ENCODE results near the gene ARV1.
"Not testable (repeated sequence)": the region's sequence is repeated elsewhere in the genome, so short reads cannot be mapped to it uniquely, and the experiment has no call there.

Gene ARV1

DNA sequence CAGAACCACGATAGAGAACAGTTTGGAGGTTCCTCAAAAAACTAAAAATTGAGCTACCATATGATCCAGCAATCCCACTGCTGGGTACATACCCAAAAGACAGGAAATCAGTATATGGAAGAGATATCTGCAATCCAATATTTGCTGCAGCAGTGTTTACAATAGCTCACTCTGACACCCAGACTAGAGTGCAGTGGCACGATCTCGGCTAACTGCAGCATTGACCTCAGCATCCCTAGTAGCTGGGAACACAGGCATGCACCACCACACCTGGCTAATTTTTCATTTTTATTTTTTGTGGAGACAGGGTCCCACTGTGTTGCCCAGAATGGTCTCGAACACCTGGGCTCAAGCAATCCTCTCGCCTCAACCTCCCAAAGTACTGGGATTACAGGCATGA lies 13.4 kb upstream of the ARV1 start:
- Mint-ChIP-seq H3K9me3 (no peaks in the 10 kb centered on the region), H3K4me1 (peaks cover 44% of the 10 kb centered on the region), H3K36me3 (peaks cover 5% of the 10 kb centered on the region), H3K4me3 (no peak overlapping the region), H3K27ac (peak overlapping the region; percentile 8)
- DNase-seq (ENCODE audit: low spot score in 2 of 2) (no peak), ATAC-seq (no peak)

GRCh38 chr1:230966358-230966873 lies 12.5 kb upstream of the ARV1 start:
- ATAC-seq: no peak
- Mint-ChIP-seq H3K27ac (no peak overlapping the region), H3K36me3 (no peaks in the 10 kb centered on the region), H3K4me3 (no peak overlapping the region), H3K9me3 (no peaks in the 10 kb centered on the region), H3K4me1 (peaks cover 42% of the 10 kb centered on the region)
- no peak for DNase-seq (ENCODE audit: low spot score in 2 of 2)

DNA sequence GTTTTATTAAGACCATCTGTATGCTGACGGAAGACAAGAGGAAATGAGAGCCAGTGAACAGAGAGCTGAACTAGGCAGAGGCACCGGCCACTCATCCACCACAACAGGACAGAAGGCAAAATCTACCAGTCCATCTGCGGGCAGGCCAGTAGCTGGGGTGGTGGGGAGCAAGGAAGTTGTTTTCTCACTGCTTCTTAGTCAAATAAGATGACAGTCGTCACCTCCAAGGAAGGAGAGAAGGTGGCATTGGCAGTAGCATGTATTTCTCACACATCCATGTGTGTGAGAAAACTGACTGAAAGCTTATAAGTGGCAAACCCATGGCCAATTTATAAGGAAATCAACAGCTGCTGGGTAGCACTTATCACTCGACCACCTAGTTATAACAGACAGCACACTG lies 8.5 kb upstream of the ARV1 start:
- ATAC-seq (no peak), DNase-seq (ENCODE audit: low spot score in 2 of 2) (no peak)
- peaks cover 51% of the 10 kb centered on the region for H3K4me1 Mint-ChIP-seq
- H3K9me3 Mint-ChIP-seq: no peaks in the 10 kb centered on the region
- peaks cover 2% of the 10 kb centered on the region for H3K36me3 Mint-ChIP-seq
- peak overlapping the region; percentile 76 for H3K27ac Mint-ChIP-seq
- no peak overlapping the region for H3K4me3 Mint-ChIP-seq

- no peak overlapping the region for H3K27ac Mint-ChIP-seq
Measured at GRCh38 chr1:230971771-230972170, 7.1 kb upstream of the ARV1 start.

DNA sequence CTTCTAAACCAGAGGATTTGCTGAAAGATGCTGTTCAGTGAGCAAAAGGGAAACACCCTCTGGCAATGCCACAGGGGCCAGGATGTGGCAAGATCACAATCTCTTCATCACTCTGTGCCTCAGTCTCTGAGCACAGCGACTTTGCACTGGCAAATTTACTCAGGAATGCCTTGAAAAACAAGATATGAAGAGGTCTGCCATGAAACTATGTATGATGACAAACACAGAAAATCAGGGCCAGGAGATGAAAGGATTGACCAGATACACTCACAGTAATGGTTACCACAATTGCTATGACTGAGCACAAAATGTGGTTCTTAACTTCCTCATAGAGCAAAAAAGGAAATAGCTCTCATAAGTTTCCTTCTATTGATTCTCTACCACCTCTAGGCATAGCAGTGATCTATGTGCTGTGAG lies 6.0 kb upstream of the ARV1 start:
- peak; percentile 92 for ATAC-seq

More at GRCh38 chr1:230971771-230972170, 7.1 kb upstream of the ARV1 start:
- Mint-ChIP-seq H3K4me3 (no peak overlapping the region), H3K4me1 (peaks cover 61% of the 10 kb centered on the region), H3K9me3 (no peaks in the 10 kb centered on the region), H3K36me3 (peaks cover 7% of the 10 kb centered on the region)
- no peak for ATAC-seq
- no peak for DNase-seq (ENCODE audit: low spot score in 2 of 2)

DNA sequence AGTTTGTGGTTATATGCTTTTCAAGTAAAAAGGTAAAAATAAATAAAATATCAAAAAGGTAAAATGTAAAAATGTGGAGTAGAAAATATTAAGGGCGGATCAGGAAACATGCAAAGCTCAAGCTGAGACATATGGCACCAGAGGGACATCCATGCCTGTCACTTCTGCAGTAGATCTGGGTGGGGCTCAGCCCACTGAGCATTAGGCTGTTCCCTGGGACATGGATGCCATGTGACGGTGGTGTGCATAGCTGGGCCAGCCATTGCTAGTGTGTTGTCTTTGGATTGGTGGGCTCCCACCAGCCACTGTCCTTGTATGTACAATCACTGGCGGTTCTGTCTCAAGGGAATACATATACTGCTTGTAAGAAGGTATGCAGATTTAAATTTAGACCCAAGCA lies 3.3 kb upstream of the ARV1 start:
- Mint-ChIP-seq H3K9me3 (no peaks in the 10 kb centered on the region), H3K4me3 (no peak overlapping the region), H3K27ac (peak overlapping the region; percentile 93), H3K4me1 (peaks cover 52% of the 10 kb centered on the region), H3K36me3 (peaks cover 22% of the 10 kb centered on the region)
- DNase-seq (ENCODE audit: low spot score in 2 of 2) (no peak), ATAC-seq (no peak)

More for the DNA sequence above, 6.0 kb upstream of the ARV1 start:
- peaks cover 14% of the 10 kb centered on the region for H3K36me3 Mint-ChIP-seq
- no peaks in the 10 kb centered on the region for H3K9me3 Mint-ChIP-seq
- peaks cover 70% of the 10 kb centered on the region for H3K4me1 Mint-ChIP-seq
- peak overlapping the region; percentile 82 for H3K27ac Mint-ChIP-seq
- peak; percentile 21 to 70 for DNase-seq (ENCODE audit: low spot score in 2 of 2)
- peak overlapping the region; percentile 33 for H3K4me3 Mint-ChIP-seq

DNA sequence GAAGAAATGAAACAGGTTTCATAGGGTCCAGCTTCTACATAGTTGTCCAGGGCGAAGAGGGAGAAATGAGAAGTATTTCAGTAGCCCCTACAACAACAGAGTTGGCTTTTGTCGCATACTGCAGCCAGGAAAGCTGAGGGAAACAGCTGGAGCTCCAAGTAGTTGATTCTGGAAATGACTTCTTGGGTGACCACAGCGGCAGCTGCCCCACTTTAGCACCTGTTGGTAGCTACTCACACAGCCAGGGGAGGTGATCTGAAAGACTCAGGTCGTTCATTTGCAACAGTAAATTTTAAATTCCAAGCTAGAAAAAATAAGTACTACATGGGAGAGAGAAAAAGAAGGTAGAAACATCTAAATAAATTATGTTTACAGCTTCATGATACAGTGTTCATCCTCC lies 2.5 kb upstream of the ARV1 start:
- peaks cover 51% of the 10 kb centered on the region for H3K4me1 Mint-ChIP-seq
- DNase-seq (ENCODE audit: low spot score in 2 of 2) (no peak), ATAC-seq (no peak)
- peaks cover 22% of the 10 kb centered on the region for H3K36me3 Mint-ChIP-seq
- H3K9me3 Mint-ChIP-seq: no peaks in the 10 kb centered on the region
- H3K27ac Mint-ChIP-seq: peak overlapping the region; percentile 93
- no peak overlapping the region for H3K4me3 Mint-ChIP-seq

DNA sequence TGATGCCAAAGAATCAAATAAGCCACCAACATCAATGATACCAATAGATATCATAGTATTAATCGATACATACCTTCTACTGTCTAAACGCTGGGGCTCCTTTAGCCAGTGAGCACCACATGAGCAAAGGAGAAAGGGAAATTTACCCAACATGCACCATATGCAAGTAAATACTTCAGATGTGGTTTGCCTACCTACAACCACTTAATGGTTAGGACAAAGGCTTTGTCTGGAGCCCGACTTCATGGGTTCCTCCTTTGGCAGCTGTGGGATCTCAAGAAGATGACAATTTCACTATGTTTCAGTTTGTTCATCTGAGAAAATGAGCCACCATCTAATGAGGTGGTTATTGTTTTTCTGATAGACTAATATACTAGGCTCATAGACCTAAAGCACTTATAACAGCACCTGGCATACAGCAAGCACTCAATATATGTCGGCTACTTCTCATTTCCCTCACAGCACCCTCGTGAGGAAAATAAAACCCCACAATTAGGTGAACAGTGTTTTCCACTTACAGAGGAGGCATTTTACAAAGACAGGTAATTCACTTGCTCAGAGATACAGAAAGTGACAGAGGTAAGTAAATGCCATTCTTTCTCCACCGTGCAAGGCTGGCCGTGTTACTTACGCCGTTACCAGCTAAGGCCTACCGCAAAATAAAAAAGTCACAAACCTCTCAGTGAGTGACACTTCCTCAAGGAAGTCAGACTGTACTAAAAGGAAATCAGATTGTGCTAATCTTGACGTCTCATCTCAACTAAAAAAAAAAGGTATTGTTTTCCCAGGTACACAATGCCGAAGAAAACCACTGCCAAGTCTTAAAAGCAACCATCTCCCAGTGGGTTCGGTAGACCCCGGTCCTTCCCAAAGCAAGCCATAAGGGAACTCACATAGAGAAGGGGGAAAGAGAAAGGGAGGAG lies 1.8 kb upstream of the ARV1 start:
- no peak overlapping the region for H3K4me3 Mint-ChIP-seq
- H3K36me3 Mint-ChIP-seq: peaks cover 22% of the 10 kb centered on the region
- DNase-seq (ENCODE audit: low spot score in 2 of 2) (peak in 1 of 2 donors; percentile 55), ATAC-seq (no peak)
- peak overlapping the region; percentile 93 for H3K27ac Mint-ChIP-seq
- H3K9me3 Mint-ChIP-seq: no peaks in the 10 kb centered on the region
- peaks cover 44% of the 10 kb centered on the region for H3K4me1 Mint-ChIP-seq

GRCh38 chr1:230977761-230978490 lies 968 bp upstream of the ARV1 start:
- DNase-seq (ENCODE audit: low spot score in 2 of 2) (peak; percentile 36 to 77), ATAC-seq (peak; percentile 4)
- Mint-ChIP-seq H3K4me1 (peaks cover 35% of the 10 kb centered on the region), H3K9me3 (no peaks in the 10 kb centered on the region), H3K36me3 (peaks cover 22% of the 10 kb centered on the region), H3K27ac (peak overlapping the region; percentile 93), H3K4me3 (no peak overlapping the region)

- no peaks in the 10 kb centered on the region for H3K9me3 Mint-ChIP-seq
- H3K36me3 Mint-ChIP-seq: peaks cover 22% of the 10 kb centered on the region
- no peak for DNase-seq (ENCODE audit: low spot score in 2 of 2)
- ATAC-seq: no peak
- no peak overlapping the region for H3K27ac Mint-ChIP-seq
- peaks cover 24% of the 10 kb centered on the region for H3K4me1 Mint-ChIP-seq
- no peak overlapping the region for H3K4me3 Mint-ChIP-seq
Measured at GRCh38 chr1:230979389-230979716, 459 bp downstream of the ARV1 start.

- Mint-ChIP-seq H3K36me3 (peaks cover 22% of the 10 kb centered on the region), H3K4me1 (peaks cover 21% of the 10 kb centered on the region), H3K9me3 (no peaks in the 10 kb centered on the region), H3K4me3 (no peak overlapping the region), H3K27ac (no peak overlapping the region)
- no peak for DNase-seq (ENCODE audit: low spot score in 2 of 2)
- no peak for ATAC-seq
Measured at GRCh38 chr1:230979952-230980351, 1.1 kb downstream of the ARV1 start.

GRCh38 chr1:230982696-230983095 lies 3.8 kb downstream of the ARV1 start:
- DNase-seq (ENCODE audit: low spot score in 2 of 2) (no peak), ATAC-seq (no peak)
- Mint-ChIP-seq H3K9me3 (no peaks in the 10 kb centered on the region), H3K4me3 (no peak overlapping the region), H3K36me3 (peaks cover 28% of the 10 kb centered on the region), H3K27ac (no peak overlapping the region), H3K4me1 (peaks cover under 1% of the 10 kb centered on the region)

DNA sequence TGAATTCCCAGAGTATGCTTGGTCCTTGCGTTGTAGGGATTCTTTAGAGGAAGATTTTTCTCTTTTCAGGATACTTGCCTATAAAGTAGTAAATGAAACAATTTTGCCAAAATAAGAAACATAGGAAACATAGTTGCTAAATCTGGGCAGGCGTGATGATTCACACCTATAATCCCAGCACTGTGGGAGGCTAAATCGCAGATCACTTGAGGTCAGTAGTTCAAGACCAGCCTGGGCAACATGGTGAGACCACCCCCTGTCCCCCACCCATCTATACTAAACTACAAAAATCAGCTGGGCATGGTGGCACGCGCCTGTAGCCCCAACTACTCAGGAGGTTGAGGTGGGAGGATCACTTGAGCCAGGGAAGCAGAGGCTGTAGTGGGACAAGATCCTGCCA lies 4.9 kb downstream of the ARV1 start:
- Mint-ChIP-seq H3K36me3 (peaks cover 25% of the 10 kb centered on the region), H3K4me3 (no peak overlapping the region), H3K4me1 (no peaks in the 10 kb centered on the region), H3K27ac (no peak overlapping the region), H3K9me3 (no peaks in the 10 kb centered on the region)
- DNase-seq (ENCODE audit: low spot score in 2 of 2): no peak
- no peak for ATAC-seq

GRCh38 chr1:230984622-230985515 lies 6.0 kb downstream of the ARV1 start:
- not testable (repeated sequence) for H3K4me1 Mint-ChIP-seq; ATAC-seq; DNase-seq (ENCODE audit: low spot score in 2 of 2); H3K9me3 Mint-ChIP-seq; H3K27ac Mint-ChIP-seq; H3K4me3 Mint-ChIP-seq
- peaks cover 31% of the 10 kb centered on the region for H3K36me3 Mint-ChIP-seq

DNA sequence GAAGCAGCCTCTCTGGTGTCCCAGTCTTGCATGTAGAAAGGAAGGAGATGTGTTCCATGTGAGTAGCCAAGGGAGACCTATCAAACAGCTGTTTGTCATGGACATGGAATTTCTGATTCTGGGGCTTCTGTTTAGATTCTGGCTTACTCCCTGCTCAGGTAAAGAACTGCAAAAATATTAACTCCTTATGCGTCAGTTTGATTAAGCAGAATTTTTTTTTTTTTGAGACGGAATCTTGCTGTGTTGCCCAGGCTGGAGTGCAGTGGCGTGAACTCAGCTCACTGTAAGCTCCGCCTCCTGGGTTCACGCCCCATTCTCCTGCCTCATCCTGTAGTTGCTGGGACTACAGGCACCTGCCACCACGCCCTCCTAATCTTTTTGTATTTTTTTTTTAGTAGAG lies 6.8 kb downstream of the ARV1 start:
- DNase-seq (ENCODE audit: low spot score in 2 of 2) (no peak), ATAC-seq (no peak)
- no peak overlapping the region for H3K4me3 Mint-ChIP-seq
- peaks cover 38% of the 10 kb centered on the region for H3K36me3 Mint-ChIP-seq
- H3K27ac Mint-ChIP-seq: no peak overlapping the region
- no peaks in the 10 kb centered on the region for H3K9me3 Mint-ChIP-seq
- H3K4me1 Mint-ChIP-seq: no peaks in the 10 kb centered on the region
